SK-N-SH (cell line): ENCODE data around the gene HTR2B. TPM values are rescaled to one million over a fixed set of nuclear protein-coding genes. Genes with fewer than 3 reads are reported as not detected.

ENCODE experiments used
- CTCF ChIA-PET: fragments of 300-600, 350-600 bp; formaldehyde crosslinking; extraction: SDS; loops from one replicate; lab custom pipeline; 2021; lab: Yijun Ruan, JAX
- POLR2A ChIA-PET: fragments of 350-600 bp; sonication (Branson Sonifier 250); formaldehyde crosslinking; extraction: SDS; loops from one replicate; lab custom pipeline; 2020; ENCODE audit warnings: antibody characterized with exemption, inconsistent platforms; lab: Yijun Ruan, JAX
- DNase-seq: peaks from one replicate; pipeline ENCODE4 v3.0.0; 2012
- H2AFZ ChIP-seq: fragments of 200-600 bp; sonication (generic); 2 replicates; pipeline ENCODE4 v1.8.1; 2016; ENCODE audit warnings: antibody characterized with exemption, mild to moderate bottlenecking, low read depth
- H3F3A ChIP-seq: fragments of 200-600 bp; sonication (generic); replicated peaks from 2 replicates; pipeline ENCODE3; 2016; ENCODE audit warnings: antibody characterized with exemption, mild to moderate bottlenecking; ENCODE audit not compliant: insufficient read depth
- H3K27ac ChIP-seq, 2 experiments: fragments of 200-500 bp in 1 of 2; fragments of 200-600 bp in 1 of 2; sonication (Bioruptor generic) in 1 of 2; sonication (generic), shearing (Covaris generic) in 1 of 2; 2 replicates each; pipeline versions ENCODE4 v1.5.1 to v1.6.1; 2014 to 2016; ENCODE audit warnings: low read depth in 2 of 2, inconsistent platforms in 1 of 2, low read length in 1 of 2, mild to moderate bottlenecking in 1 of 2, mixed read lengths in 1 of 2
- H3K27me3 ChIP-seq: fragments of 200-600 bp; sonication (generic), shearing (Covaris generic); 2 replicates; pipeline ENCODE4 v1.6.1; 2016; ENCODE audit warnings: mixed run types; ENCODE audit not compliant: insufficient read depth
- H3K36me3 ChIP-seq, 2 experiments: fragments of 200-500 bp in 1 of 2; fragments of 200-600 bp in 1 of 2; sonication (Bioruptor generic) in 1 of 2; sonication (generic) in 1 of 2; replicated peaks in 1 of 2; 2 replicates each; pipeline versions ENCODE3 to v1.5.1; 2014 to 2016; ENCODE audit warnings: low read length in 1 of 2, mild to moderate bottlenecking in 1 of 2; ENCODE audit not compliant: insufficient read depth in 2 of 2, control insufficient read depth in 1 of 2
- H3K4me1 ChIP-seq, 2 experiments: fragments of 200-500 bp in 1 of 2; fragments of 200-600 bp in 1 of 2; sonication (Bioruptor generic) in 1 of 2; sonication (generic), shearing (Covaris generic) in 1 of 2; 2 replicates each; pipeline versions ENCODE4 v1.5.1 to v1.6.1; 2014 to 2016; ENCODE audit warnings: low read depth in 1 of 2, low read length in 1 of 2, mixed run types in 1 of 2; ENCODE audit not compliant: insufficient read depth in 2 of 2, control insufficient read depth in 1 of 2
- H3K4me2 ChIP-seq: fragments of 200-600 bp; sonication (generic), shearing (Covaris generic); 2 replicates; pipeline ENCODE4 v1.6.1; 2017; ENCODE audit warnings: mixed run types
- H3K4me3 ChIP-seq, 2 experiments: fragments of 200-500 bp in 1 of 2; fragments of 200-600 bp in 1 of 2; sonication (Bioruptor generic) in 1 of 2; sonication (generic), shearing (Covaris generic) in 1 of 2; 2 replicates each; pipeline versions ENCODE4 v1.5.1 to v1.8.1; 2014 to 2016; ENCODE audit warnings: low read depth in 2 of 2, inconsistent platforms in 1 of 2, low read length in 1 of 2, mild to moderate bottlenecking in 1 of 2, mixed read lengths in 1 of 2, moderate library complexity in 1 of 2
- H3K79me2 ChIP-seq: fragments of 200-600 bp; sonication (generic); 2 replicates; pipeline ENCODE4 v1.8.1; 2017; ENCODE audit warnings: mild to moderate bottlenecking; ENCODE audit not compliant: insufficient read depth
- H3K9ac ChIP-seq: fragments of 200-600 bp; sonication (generic); 2 replicates; pipeline ENCODE4 v1.6.1; 2017; ENCODE audit warnings: mixed run types
- H3K9me2 ChIP-seq: fragments of 200-600 bp; sonication (generic); 2 replicates; pipeline ENCODE4 v1.6.1; 2017; ENCODE audit warnings: mixed run types
- H3K9me3 ChIP-seq: fragments of 200-600 bp; sonication (generic); 2 replicates; pipeline ENCODE4 v1.6.1; 2017; ENCODE audit warnings: mixed run types, mild to moderate bottlenecking, moderate library complexity
- H4K20me1 ChIP-seq: fragments of 200-600 bp; sonication (generic); 2 replicates; pipeline ENCODE4 v1.6.1; 2017; ENCODE audit warnings: mild to moderate bottlenecking, mixed run types; ENCODE audit not compliant: insufficient read depth
- CHD2 ChIP-seq: fragments of 150-350 bp; IDR thresholded peaks from 2 replicates; pipeline ENCODE4 v1.6.1; 2018; ENCODE audit warnings: low read length; ENCODE audit not compliant: partially characterized antibody
- EP300 ChIP-seq, 2 experiments: IDR thresholded peaks; 2 replicates each; pipeline versions ENCODE4 v1.4.0 to v1.6.1; 2012; ENCODE audit warnings: borderline replicate concordance in 1 of 2, low read depth in 1 of 2, low read length in 1 of 2
- EZH2phosphoT487 ChIP-seq: fragments of 200-600 bp; sonication (generic); IDR thresholded peaks from 2 replicates; pipeline ENCODE4 v1.6.1; 2017; ENCODE audit warnings: low read depth, mixed run types, mild to moderate bottlenecking, antibody characterized with exemption, moderate library complexity, borderline replicate concordance
- FOXJ3 ChIP-seq: sonication (generic); formaldehyde crosslinking; IDR thresholded peaks from 2 replicates; pipeline ENCODE4 v1.5.1; 2020; ENCODE audit warnings: mild to moderate bottlenecking, missing genetic modification reagents
- FOXM1 ChIP-seq: IDR thresholded peaks from 2 replicates; pipeline ENCODE4 v1.4.0; 2012; ENCODE audit warnings: low read depth, mild to moderate bottlenecking
- GABPA ChIP-seq: IDR thresholded peaks from 2 replicates; pipeline ENCODE4 v1.4.0; 2012; ENCODE audit warnings: low read depth, mild to moderate bottlenecking
- GATA2 ChIP-seq: sonication (generic); formaldehyde crosslinking; IDR thresholded peaks from 2 replicates; pipeline ENCODE4 v1.5.0; 2020; ENCODE audit warnings: mild to moderate bottlenecking, missing genetic modification reagents
- MAX ChIP-seq: IDR thresholded peaks from 2 replicates; pipeline ENCODE4 v1.4.0; 2012; ENCODE audit warnings: low read depth
- MEF2A ChIP-seq: IDR thresholded peaks from 2 replicates; pipeline ENCODE4 v1.4.0; 2012; ENCODE audit warnings: low read depth, borderline replicate concordance
- MXI1 ChIP-seq: IDR thresholded peaks from 2 replicates; pipeline ENCODE4 v1.6.1; 2012; ENCODE audit warnings: mild to moderate bottlenecking, low read depth, low read length, improper control_type of control experiment
- NRF1 ChIP-seq: IDR thresholded peaks from 2 replicates; pipeline ENCODE4 v1.6.1; 2012; ENCODE audit warnings: low read depth, mild to moderate bottlenecking, low read length
- POLR2AphosphoS5 ChIP-seq: IDR thresholded peaks from 2 replicates; pipeline ENCODE4 v1.6.1; 2012; ENCODE audit warnings: low read depth, low read length
- RAD21 ChIP-seq: IDR thresholded peaks from 2 replicates; pipeline ENCODE4 v1.6.1; 2012; ENCODE audit warnings: mild to moderate bottlenecking, low read length
- RCOR1 ChIP-seq: fragments of 150-350 bp; IDR thresholded peaks from 2 replicates; pipeline ENCODE4 v1.6.1; 2017; ENCODE audit warnings: antibody characterized with exemption, low read length
- SIN3A ChIP-seq: IDR thresholded peaks from 2 replicates; pipeline ENCODE4 v1.6.1; 2012; ENCODE audit warnings: low read depth, mild to moderate bottlenecking, low read length, moderate library complexity, borderline replicate concordance
- TAF1 ChIP-seq: IDR thresholded peaks from 2 replicates; pipeline ENCODE4 v1.6.1; 2012; ENCODE audit warnings: low read depth, mild to moderate bottlenecking, low read length, moderate library complexity, borderline replicate concordance
- TCF12 ChIP-seq: IDR thresholded peaks from 2 replicates; pipeline ENCODE4 v1.4.0; 2012
- TEAD4 ChIP-seq: IDR thresholded peaks from 2 replicates; pipeline ENCODE4 v1.4.0; 2012; ENCODE audit warnings: mild to moderate bottlenecking, borderline replicate concordance; ENCODE audit not compliant: insufficient read depth
- YY1 ChIP-seq: IDR thresholded peaks from 2 replicates; pipeline ENCODE4 v1.4.0; 2012; ENCODE audit warnings: low read depth, mild to moderate bottlenecking
- WGBS: methylation state at CpG from one replicate; pipeline ENCODE4 v1.1.6; 2017; ENCODE audit warnings: low lambda C conversion rate; 5-methylcytosine and 5-hydroxymethylcytosine counted together
- polyA plus RNA-seq, 3 experiments: library from polyadenylated mRNA; depleted of rRNA; stranded (reverse); fragments of >200 nt; gene quantifications; 2 replicates each; pipeline ENCODE4 v1.2.3, GENCODE V29; 2012
- TF ChIP-seq, protein P1 (sequence below): IDR thresholded peaks from 2 replicates; pipeline ENCODE4 v1.4.0; 2012; ENCODE audit warnings: low read depth, borderline replicate concordance
- TF ChIP-seq, protein P2 (sequence below): IDR thresholded peaks from 2 replicates; pipeline ENCODE4; 2012
- TF ChIP-seq, protein P3 (sequence below): fragments of 150-350 bp; IDR thresholded peaks from 2 replicates; pipeline ENCODE4 v1.6.1; 2017; ENCODE audit warnings: antibody characterized with exemption, low read length, low read depth, borderline replicate concordance

Gene HTR2B
- polyA plus RNA-seq, 1 of the 3 experiments (the other 2 are of a cell fraction) = 0.25 TPM

DNA sequence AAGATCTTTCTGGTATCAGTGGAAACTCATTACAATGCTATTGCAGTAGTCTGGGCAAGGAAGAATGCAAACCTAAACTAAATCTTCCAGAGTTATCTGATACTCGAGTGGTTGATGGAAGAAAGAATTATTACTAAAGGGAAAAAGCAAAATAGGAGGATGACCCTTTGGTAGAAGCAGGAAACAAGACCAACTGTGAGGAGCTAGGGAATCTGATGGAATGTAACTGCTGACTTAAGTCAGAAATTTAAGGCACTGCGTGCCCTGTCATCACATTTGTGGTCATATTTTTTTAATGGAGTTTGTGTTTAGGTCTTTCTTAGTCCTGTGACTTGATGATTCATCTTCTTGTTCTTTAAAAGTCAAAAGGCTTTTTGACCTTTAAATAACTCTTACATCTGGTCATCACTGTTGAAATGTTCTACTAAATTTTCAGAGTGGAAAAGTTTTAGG, 37.1 kb upstream of the HTR2B start (continued):
- TF ChIP-seq, protein P1, sequence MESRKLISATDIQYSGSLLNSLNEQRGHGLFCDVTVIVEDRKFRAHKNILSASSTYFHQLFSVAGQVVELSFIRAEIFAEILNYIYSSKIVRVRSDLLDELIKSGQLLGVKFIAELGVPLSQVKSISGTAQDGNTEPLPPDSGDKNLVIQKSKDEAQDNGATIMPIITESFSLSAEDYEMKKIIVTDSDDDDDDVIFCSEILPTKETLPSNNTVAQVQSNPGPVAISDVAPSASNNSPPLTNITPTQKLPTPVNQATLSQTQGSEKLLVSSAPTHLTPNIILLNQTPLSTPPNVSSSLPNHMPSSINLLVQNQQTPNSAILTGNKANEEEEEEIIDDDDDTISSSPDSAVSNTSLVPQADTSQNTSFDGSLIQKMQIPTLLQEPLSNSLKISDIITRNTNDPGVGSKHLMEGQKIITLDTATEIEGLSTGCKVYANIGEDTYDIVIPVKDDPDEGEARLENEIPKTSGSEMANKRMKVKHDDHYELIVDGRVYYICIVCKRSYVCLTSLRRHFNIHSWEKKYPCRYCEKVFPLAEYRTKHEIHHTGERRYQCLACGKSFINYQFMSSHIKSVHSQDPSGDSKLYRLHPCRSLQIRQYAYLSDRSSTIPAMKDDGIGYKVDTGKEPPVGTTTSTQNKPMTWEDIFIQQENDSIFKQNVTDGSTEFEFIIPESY = peak; percentile 49; the same call in 1 of the 2 replicates
- no peak for TF ChIP-seq EZH2phosphoT487
- no peak for TF ChIP-seq MXI1
- TF ChIP-seq, protein P2, sequence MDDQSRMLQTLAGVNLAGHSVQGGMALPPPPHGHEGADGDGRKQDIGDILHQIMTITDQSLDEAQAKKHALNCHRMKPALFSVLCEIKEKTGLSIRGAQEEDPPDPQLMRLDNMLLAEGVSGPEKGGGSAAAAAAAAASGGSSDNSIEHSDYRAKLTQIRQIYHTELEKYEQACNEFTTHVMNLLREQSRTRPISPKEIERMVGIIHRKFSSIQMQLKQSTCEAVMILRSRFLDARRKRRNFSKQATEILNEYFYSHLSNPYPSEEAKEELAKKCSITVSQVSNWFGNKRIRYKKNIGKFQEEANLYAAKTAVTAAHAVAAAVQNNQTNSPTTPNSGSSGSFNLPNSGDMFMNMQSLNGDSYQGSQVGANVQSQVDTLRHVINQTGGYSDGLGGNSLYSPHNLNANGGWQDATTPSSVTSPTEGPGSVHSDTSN = peak; percentile 91
- peak; percentile 59 to 89 for TF ChIP-seq EP300 (IDR thresholded peaks at IDR 0.05; ENCODE audit: borderline replicate concordance in 1 of 2, low read depth in 1 of 2, low read length in 1 of 2)
- TF ChIP-seq GATA2 (CRISPR knock-in tag) = no peak

DNA sequence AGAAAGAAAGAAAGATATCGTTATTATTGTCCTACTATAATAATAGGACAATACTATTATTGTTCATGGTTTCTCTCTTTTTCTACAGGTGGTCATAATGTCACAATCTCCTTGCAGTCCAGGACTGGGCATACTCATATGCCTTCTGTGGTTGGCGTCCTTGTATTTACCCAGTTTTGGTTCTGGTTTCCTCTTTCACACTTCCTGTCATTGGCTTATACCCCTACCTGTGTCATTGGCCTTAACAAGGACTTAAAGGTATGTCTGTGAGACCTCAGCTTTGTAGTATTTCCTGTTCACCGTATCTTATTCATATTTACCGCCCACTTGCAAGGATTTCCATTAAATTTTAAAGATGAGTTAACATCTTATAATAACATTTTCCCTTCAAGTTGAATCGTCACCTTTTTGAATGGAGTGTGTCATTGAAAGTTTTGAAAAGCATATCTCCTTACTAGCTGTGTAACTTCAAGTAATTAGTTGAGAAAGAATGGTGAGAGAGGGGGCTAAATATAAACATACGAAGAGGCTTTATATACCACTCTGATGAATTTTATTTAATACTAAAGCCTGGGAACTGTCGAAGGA, 36.5 kb upstream of the HTR2B start:
- Histone ChIP-seq H3K36me3 (peaks cover 31 to 47% of the 10 kb centered on the region in 2 experiments), H3K27ac (peak overlapping the region; percentile 65 to 98), H3K27me3 (no peaks in the 10 kb centered on the region), H3K9me2 (no peaks in the 10 kb centered on the region), H3K9ac (peak overlapping the region; percentile 25; the same call in 1 of the 2 replicates), H3K4me2 (peak overlapping the region; percentile 63), H3K9me3 (no peaks in the 10 kb centered on the region), H2AFZ (no peak overlapping the region), H3F3A (peaks cover 30% of the 10 kb centered on the region), H4K20me1 (no peaks in the 10 kb centered on the region), H3K4me1 (peaks cover 6 to 21% of the 10 kb centered on the region in 2 experiments), H3K79me2 (0 out of 2 replicates have a peak, but pooled peaks cover 4% of the 10 kb centered on the region), H3K4me3 (no peak overlapping the region)
- DNase-seq = no peak
- 49% methylated on average over 7 of the region's 7 CpGs for WGBS
- ChIA-PET CTCF (interaction anchor here (1.1 to 1.5 kb wide), 2 partner anchors 16 to 31 kb away, joined by 3 to 5 read pairs; no protein-coding TSS in a partner anchor), POLR2A (no interaction called here)
- TF ChIP-seq RAD21 (no peak), MXI1 (no peak), RCOR1 (no peak), FOXJ3 (CRISPR knock-in tag) (no peak), NRF1 (no peak), MAX (no peak), GATA2 (CRISPR knock-in tag) (no peak), FOXM1 (no peak), POLR2AphosphoS5 (no peak), SIN3A (no peak), TAF1 (no peak), YY1 (no peak), TEAD4 (no peak), MEF2A (no peak), GABPA (no peak), TCF12 (no peak), CHD2 (no peak)
- TF ChIP-seq, protein P1 = no peak
- TF ChIP-seq, protein P2 = no peak
- TF ChIP-seq, protein P3, sequence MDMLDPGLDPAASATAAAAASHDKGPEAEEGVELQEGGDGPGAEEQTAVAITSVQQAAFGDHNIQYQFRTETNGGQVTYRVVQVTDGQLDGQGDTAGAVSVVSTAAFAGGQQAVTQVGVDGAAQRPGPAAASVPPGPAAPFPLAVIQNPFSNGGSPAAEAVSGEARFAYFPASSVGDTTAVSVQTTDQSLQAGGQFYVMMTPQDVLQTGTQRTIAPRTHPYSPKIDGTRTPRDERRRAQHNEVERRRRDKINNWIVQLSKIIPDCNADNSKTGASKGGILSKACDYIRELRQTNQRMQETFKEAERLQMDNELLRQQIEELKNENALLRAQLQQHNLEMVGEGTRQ = no peak
